ENCODE measurements around the gene PPP1R16B. TPM values are rescaled to one million over a fixed set of nuclear protein-coding genes. Genes with fewer than 3 reads are reported as not detected.

The PPP1R16B gene
- total RNA-seq, 4 donors from 2014 or later = 0.87 to 5.6 (median 3.6) TPM

DNA sequence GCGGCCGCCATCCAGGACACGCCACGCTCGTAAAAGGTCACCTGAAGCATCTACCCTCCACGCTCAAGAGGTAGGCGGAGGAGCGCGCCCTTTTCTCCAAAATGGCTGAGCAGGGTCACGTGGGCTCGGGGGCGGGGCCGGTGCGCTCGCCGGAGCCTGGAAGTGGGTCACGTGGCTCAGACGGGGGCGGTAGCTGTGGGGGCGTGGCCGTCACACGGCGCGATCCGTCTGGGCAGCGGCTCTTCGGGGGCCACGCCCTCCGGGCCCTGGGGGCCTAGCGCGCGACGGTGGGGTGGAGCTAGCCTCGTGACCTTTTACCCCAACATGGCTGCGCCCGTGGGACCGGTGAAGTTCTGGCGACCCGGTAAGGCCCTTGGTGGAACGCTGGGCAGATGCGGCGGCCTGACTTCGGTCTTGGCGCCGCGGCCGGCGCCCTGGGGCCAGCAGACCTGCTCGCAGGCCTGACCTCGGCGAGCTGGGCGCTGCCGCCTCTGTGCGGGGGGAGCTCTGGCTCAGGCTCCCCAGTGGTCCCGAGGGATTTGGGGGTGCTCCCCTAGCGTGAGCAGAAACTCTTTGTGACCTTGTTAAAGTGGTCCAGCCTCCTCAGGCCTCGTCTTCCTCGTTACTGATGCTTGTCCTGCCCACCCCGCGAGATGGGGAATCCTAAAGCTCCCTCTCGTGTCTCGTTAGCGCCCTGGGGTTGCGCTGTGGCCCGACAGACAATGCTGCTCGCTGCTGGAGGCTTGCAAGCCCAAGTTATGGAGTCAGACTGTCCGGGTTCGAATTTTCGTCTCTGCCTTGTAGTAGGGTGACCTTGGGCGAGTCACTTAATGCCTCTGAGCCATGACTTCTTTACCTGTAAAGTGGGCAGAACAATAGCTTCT lies 156.8 kb downstream of the PPP1R16B start, which contains the start of gene DHX35:
TSS of gene DHX35 (plus strand) at position 301 of the 884 bp plus-strand sequence. CDS start at position 325, 24 bp downstream.
- WGBS = under 1% methylated on average over 13 of the region's 70 CpGs
- Histone ChIP-seq H3K9me3 (no peaks in the 10 kb centered on the region), H3K4me3 (peak within 1 kb of the TSS; percentile 85), H3K27me3 (no peaks in the 10 kb centered on the region), H3K27ac (peak within 1 kb of the TSS; percentile 90), H3K36me3 (no peaks in the 10 kb centered on the region), H3K4me1 (peaks cover 15% of the 10 kb centered on the region)
- peak; percentile 98 for DNase-seq (ENCODE audit: low spot score in 2 of 2)
- TF ChIP-seq EP300 (IDR thresholded peaks at IDR 0.05) (no peak), POLR2AphosphoS5 (IDR thresholded peaks at IDR 0.05) (no peak)
- TF ChIP-seq, protein P1, sequence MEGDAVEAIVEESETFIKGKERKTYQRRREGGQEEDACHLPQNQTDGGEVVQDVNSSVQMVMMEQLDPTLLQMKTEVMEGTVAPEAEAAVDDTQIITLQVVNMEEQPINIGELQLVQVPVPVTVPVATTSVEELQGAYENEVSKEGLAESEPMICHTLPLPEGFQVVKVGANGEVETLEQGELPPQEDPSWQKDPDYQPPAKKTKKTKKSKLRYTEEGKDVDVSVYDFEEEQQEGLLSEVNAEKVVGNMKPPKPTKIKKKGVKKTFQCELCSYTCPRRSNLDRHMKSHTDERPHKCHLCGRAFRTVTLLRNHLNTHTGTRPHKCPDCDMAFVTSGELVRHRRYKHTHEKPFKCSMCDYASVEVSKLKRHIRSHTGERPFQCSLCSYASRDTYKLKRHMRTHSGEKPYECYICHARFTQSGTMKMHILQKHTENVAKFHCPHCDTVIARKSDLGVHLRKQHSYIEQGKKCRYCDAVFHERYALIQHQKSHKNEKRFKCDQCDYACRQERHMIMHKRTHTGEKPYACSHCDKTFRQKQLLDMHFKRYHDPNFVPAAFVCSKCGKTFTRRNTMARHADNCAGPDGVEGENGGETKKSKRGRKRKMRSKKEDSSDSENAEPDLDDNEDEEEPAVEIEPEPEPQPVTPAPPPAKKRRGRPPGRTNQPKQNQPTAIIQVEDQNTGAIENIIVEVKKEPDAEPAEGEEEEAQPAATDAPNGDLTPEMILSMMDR (IDR thresholded peaks at IDR 0.05) = peak in 1 of 2 donors; percentile 17

DNA sequence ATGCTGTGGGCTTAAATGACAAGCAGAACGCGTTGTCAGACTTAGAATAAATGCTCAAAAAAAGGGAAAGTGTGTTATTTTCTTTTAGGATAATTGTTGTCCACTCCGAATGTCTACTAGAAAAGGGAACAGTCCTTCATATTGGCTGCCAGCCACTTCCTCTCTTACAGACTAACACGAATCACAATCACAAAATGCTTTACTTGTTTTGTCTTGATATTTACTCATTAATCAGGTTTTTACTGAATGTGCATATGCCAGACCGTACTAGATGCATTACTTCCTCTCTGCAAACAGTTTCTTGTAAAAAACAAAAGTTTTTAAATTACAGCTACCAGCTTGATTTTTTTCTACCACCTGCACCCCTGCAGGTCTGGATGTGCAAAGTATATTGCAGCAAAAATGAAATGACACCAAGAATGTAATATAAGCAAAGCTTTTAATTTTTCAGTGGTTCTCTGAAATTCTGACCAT lies 157.5 kb downstream of the PPP1R16B start:
- WGBS = 3% methylated on average over 5 of the region's 5 CpGs
- TF ChIP-seq POLR2A (IDR thresholded peaks at IDR 0.05) (no peak), POLR2AphosphoS5 (IDR thresholded peaks at IDR 0.05) (no peak), EP300 (IDR thresholded peaks at IDR 0.05) (no peak)
- TF ChIP-seq, protein P1 (IDR thresholded peaks at IDR 0.05) = no peak
- no peaks in the 10 kb centered on the region for H3K9me3 ChIP-seq
- H3K36me3 ChIP-seq = peaks cover 3% of the 10 kb centered on the region
- H3K4me1 ChIP-seq = peaks cover 15% of the 10 kb centered on the region
- H3K4me3 ChIP-seq = peak overlapping the region; percentile 85
- no peaks in the 10 kb centered on the region for H3K27me3 ChIP-seq
- no peak overlapping the region for H3K27ac ChIP-seq
- DNase-seq (ENCODE audit: low spot score in 2 of 2) = no peak

DNA sequence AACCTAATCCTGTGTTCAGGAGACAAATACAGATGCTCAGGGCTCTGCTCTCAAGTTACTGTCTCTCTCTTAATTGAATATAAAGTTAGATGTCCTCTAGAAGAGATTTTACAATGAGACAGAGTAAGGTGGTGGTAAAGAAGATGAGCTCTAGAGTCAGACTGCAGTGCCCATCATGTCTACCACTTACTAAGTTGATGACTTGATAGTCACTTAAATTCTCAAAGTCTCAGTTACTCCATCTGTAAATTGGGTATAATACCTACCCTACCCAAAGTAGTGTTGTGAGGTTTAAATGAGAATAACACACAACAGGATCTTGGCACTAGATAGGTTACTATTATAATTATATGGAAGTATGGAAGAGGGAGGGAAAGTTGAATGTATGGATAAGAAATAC lies 158.2 kb downstream of the PPP1R16B start:
- Histone ChIP-seq H3K9me3 (no peaks in the 10 kb centered on the region), H3K27ac (no peak overlapping the region), H3K27me3 (no peaks in the 10 kb centered on the region), H3K4me1 (peaks cover 15% of the 10 kb centered on the region), H3K36me3 (peaks cover 3% of the 10 kb centered on the region), H3K4me3 (no peak overlapping the region)
- DNase-seq (ENCODE audit: low spot score in 2 of 2) = no peak
- TF ChIP-seq, protein P1 (IDR thresholded peaks at IDR 0.05) = no peak
- TF ChIP-seq POLR2AphosphoS5 (IDR thresholded peaks at IDR 0.05) (no peak), POLR2A (IDR thresholded peaks at IDR 0.05) (no peak), EP300 (IDR thresholded peaks at IDR 0.05) (no peak)

DNA sequence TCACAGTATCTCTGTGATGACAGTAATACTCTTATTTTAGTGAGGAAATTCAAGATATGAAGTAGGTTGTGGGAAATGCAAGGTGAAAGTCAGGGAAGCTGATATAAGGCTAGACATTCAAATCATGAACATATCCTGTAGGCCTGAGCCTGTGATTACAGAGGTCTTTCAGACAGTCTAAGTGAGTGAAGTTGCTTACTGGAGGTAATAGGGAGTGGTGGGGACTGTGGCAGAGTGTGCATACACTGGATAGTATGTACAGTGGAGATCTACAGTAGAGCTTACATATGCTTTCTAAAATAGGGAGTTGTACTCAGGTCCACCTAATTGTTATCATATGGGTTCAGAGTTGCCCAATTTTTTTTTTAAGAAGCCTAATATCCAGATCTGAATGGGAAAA lies 159.8 kb downstream of the PPP1R16B start:
- no peaks in the 10 kb centered on the region for H3K9me3 ChIP-seq
- H3K36me3 ChIP-seq = peaks cover 16% of the 10 kb centered on the region
- H3K27me3 ChIP-seq = no peaks in the 10 kb centered on the region
- DNase-seq (ENCODE audit: low spot score in 2 of 2) = no peak
- no peak overlapping the region for H3K27ac ChIP-seq
- TF ChIP-seq, protein P1 (IDR thresholded peaks at IDR 0.05) = no peak
- TF ChIP-seq POLR2AphosphoS5 (IDR thresholded peaks at IDR 0.05) (no peak), EP300 (IDR thresholded peaks at IDR 0.05) (no peak), POLR2A (IDR thresholded peaks at IDR 0.05) (no peak)
- H3K4me3 ChIP-seq = no peak overlapping the region
- peaks cover 15% of the 10 kb centered on the region for H3K4me1 ChIP-seq

DNA sequence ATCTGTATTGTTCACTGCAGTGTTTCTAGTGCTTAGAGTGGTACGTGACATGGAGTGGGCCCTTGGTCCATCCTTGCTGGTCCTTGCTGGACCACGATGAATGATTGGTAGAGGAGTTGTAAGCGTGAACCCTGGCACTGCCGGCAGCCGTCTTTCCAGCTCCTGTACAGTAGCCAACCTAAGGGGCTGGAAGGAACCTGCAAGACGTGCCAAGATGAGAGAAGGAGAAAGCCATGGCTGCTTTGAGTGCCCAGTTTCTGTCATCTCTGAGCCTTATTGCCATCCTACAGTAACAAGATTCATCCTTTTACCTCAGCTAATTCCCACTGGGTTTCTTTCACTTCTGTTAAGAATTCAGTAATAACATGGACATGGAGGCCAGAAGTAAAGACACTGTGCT lies 162.6 kb downstream of the PPP1R16B start:
- no peaks in the 10 kb centered on the region for H3K9me3 ChIP-seq
- TF ChIP-seq EP300 (IDR thresholded peaks at IDR 0.05) = no peak
- TF ChIP-seq POLR2A (IDR thresholded peaks at IDR 0.05) = no peak
- no peak for TF ChIP-seq POLR2AphosphoS5 (IDR thresholded peaks at IDR 0.05)
- TF ChIP-seq, protein P1 (IDR thresholded peaks at IDR 0.05) = no peak
- no peak overlapping the region for H3K4me3 ChIP-seq
- no peak overlapping the region for H3K27ac ChIP-seq
- 83% methylated on average over 6 of the region's 6 CpGs for WGBS
- H3K4me1 ChIP-seq = peaks cover 4% of the 10 kb centered on the region
- DNase-seq (ENCODE audit: low spot score in 2 of 2) = no peak
- peaks cover 29% of the 10 kb centered on the region for H3K36me3 ChIP-seq
- no peaks in the 10 kb centered on the region for H3K27me3 ChIP-seq

All from suprapubic skin (tissue), 4 donors.